GM13976 (cell line): ENCODE data around the gene TIMM22.

Experiments used
- DNase-seq: peaks from one replicate; pipeline ENCODE4 v3.0.0; 2012; ENCODE audit warnings: low spot score
- CTCF ChIP-seq: IDR thresholded peaks from 2 replicates; pipeline ENCODE4 v1.5.1; 2012; ENCODE audit warnings: borderline replicate concordance, mild to moderate bottlenecking; ENCODE audit not compliant: insufficient read depth; ENCODE audit errors: extremely low read depth, missing control alignments, control extremely low read depth
- in situ Hi-C: fragments of 300-500 bp; cut with MboI; formaldehyde crosslinking; loops from one replicate; pipeline ENCODE4 v1.12.0; 2022; ENCODE audit warnings: low sequenced_read_pairs, mixed read lengths, inconsistent platforms; ENCODE audit not compliant: unreplicated experiment

Gene TIMM22

GRCh38 chr17:1011138-1011537 is 14.2 kb downstream of the TIMM22 start:
- no peak for TF ChIP-seq CTCF
- in situ Hi-C loops: no loop called here
- no peak for DNase-seq

GRCh38 chr17:1011760-1012735 is 15.1 kb downstream of the TIMM22 start:
- no peak for DNase-seq
- no peak for TF ChIP-seq CTCF
- in situ Hi-C loops: no loop called here

- in situ Hi-C loops: no loop called here
- TF ChIP-seq CTCF: no peak
- no peak for DNase-seq
Measured at GRCh38 chr17:1012823-1013728, 16.1 kb downstream of the TIMM22 start.

GRCh38 chr17:1013729-1014090 is 16.8 kb downstream of the TIMM22 start:
- TF ChIP-seq CTCF: no peak
- in situ Hi-C loops: no loop called here
- no peak for DNase-seq

- no peak for TF ChIP-seq CTCF
- in situ Hi-C loops: no loop called here
Measured at GRCh38 chr17:1018547-1018946, 21.6 kb downstream of the TIMM22 start.

GRCh38 chr17:1019451-1019850 is 22.5 kb downstream of the TIMM22 start:
- no peak for DNase-seq
- in situ Hi-C loops: no loop called here
- no peak for TF ChIP-seq CTCF

More at GRCh38 chr17:1018547-1018946, 21.6 kb downstream of the TIMM22 start:
- no peak for DNase-seq
